SK-N-DZ (cell line): ENCODE data around the gene GPR55.
"Not testable (repeated sequence)": the region's sequence is repeated elsewhere in the genome, so short reads cannot be mapped to it uniquely, and the experiment has no call there.

ENCODE experiments used
- DNase-seq: peaks from one replicate; pipeline ENCODE4 v3.0.0-alpha.2; 2015; ENCODE audit warnings: low spot score

The GPR55 gene

GRCh38 chr2:230950874-230951339, 25.9 kb upstream of the GPR55 start:
- DNase-seq, result no peak

- DNase-seq, result no peak
Measured at GRCh38 chr2:230949966-230950873, 25.2 kb upstream of the GPR55 start.

GRCh38 chr2:230947908-230948365, 22.9 kb upstream of the GPR55 start:
- no peak for DNase-seq

- no peak for DNase-seq
Measured at GRCh38 chr2:230947235-230947576, 22.2 kb upstream of the GPR55 start.

GRCh38 chr2:230946429-230947234, 21.6 kb upstream of the GPR55 start:
- no peak for DNase-seq

GRCh38 chr2:230944757-230945372, 19.8 kb upstream of the GPR55 start:
- DNase-seq, result no peak

- no peak for DNase-seq
Measured at GRCh38 chr2:230944123-230944653, 19.1 kb upstream of the GPR55 start.

GRCh38 chr2:230942920-230943896, 18.2 kb upstream of the GPR55 start:
- no peak for DNase-seq

GRCh38 chr2:230942371-230942770, 17.3 kb upstream of the GPR55 start:
- DNase-seq, result no peak

- DNase-seq, result no peak
Measured at GRCh38 chr2:230941202-230942180, 16.4 kb upstream of the GPR55 start.

- DNase-seq, result no peak
Measured at GRCh38 chr2:230940471-230940815, 15.4 kb upstream of the GPR55 start.

GRCh38 chr2:230939691-230940470, 14.8 kb upstream of the GPR55 start:
- no peak for DNase-seq

GRCh38 chr2:230939066-230939591, 14.1 kb upstream of the GPR55 start:
- no peak for DNase-seq

GRCh38 chr2:230938516-230939065, 13.5 kb upstream of the GPR55 start:
- DNase-seq, result no peak

GRCh38 chr2:230938098-230938497, 13.1 kb upstream of the GPR55 start:
- no peak for DNase-seq

- no peak for DNase-seq
Measured at GRCh38 chr2:230937362-230937761, 12.3 kb upstream of the GPR55 start.

- DNase-seq, result not testable (repeated sequence)
Measured at GRCh38 chr2:230936243-230936642, 11.2 kb upstream of the GPR55 start.

- no peak for DNase-seq
Measured at GRCh38 chr2:230935130-230935430, 10.0 kb upstream of the GPR55 start.
